ENCODE data around the gene SLC25A36. TPM values are rescaled to one million over a fixed set of nuclear protein-coding genes. Genes with fewer than 3 reads are reported as not detected.
"Not testable (repeated sequence)": the region's sequence is repeated elsewhere in the genome, so short reads cannot be mapped to it uniquely, and the experiment has no call there.

Gene SLC25A36
- total RNA-seq, 1 donor from 2014 or later = 63.1 TPM

- no peaks in the 10 kb centered on the region for H3K9me3 Mint-ChIP-seq (ENCODE audit: unreplicated experiment)
- TF ChIP-seq, protein P1, sequence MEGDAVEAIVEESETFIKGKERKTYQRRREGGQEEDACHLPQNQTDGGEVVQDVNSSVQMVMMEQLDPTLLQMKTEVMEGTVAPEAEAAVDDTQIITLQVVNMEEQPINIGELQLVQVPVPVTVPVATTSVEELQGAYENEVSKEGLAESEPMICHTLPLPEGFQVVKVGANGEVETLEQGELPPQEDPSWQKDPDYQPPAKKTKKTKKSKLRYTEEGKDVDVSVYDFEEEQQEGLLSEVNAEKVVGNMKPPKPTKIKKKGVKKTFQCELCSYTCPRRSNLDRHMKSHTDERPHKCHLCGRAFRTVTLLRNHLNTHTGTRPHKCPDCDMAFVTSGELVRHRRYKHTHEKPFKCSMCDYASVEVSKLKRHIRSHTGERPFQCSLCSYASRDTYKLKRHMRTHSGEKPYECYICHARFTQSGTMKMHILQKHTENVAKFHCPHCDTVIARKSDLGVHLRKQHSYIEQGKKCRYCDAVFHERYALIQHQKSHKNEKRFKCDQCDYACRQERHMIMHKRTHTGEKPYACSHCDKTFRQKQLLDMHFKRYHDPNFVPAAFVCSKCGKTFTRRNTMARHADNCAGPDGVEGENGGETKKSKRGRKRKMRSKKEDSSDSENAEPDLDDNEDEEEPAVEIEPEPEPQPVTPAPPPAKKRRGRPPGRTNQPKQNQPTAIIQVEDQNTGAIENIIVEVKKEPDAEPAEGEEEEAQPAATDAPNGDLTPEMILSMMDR (IDR thresholded peaks at IDR 0.05) = no peak
- no peak for DNase-seq (ENCODE audit: extremely low spot score, unreplicated experiment)
- no peaks in the 10 kb centered on the region for H3K27me3 Mint-ChIP-seq (ENCODE audit: unreplicated experiment)
- no peak overlapping the region for H3K27ac Mint-ChIP-seq (ENCODE audit: unreplicated experiment)
- no peak overlapping the region for H3K4me3 Mint-ChIP-seq (ENCODE audit: unreplicated experiment)
- H3K36me3 Mint-ChIP-seq (ENCODE audit: unreplicated experiment) = peaks cover 17% of the 10 kb centered on the region
- H3K4me1 Mint-ChIP-seq (ENCODE audit: unreplicated experiment) = peaks cover 26% of the 10 kb centered on the region
These were observed 14.0 kb downstream of the SLC25A36 start for GRCh38 chr3:140955645-140956044.

DNA sequence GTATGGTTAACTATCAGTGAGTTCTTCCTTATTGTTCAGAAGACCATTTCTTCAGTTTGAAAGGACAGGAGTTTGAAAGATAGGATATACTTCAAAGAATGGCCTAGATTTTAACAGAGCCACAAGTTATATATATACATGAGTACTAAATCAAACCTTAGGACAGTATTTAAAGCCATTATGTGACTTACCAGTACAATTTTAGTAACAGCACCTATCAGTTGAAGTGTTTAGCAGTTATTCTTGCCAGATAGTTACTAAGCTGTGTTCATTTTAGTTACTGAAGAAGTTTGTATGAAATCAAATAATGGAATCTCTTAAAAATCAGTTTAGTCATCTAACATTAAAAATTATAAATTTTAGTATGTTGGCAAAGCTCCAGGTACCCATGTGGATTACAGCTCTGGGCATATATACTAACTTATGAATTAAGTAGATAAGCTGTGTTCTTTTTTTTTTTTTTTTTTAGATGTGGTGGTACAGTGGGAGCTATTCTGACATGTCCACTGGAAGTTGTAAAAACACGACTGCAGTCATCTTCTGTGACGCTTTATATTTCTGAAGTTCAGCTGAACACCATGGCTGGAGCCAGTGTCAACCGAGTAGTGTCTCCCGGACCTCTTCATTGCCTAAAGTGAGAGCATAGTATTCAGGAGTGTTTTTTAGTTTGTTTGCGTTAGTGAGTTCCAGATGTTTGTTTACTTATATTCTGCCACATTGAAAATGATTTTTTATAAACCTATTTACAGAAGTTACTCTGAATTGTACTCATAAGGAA, 14.6 kb downstream of the SLC25A36 start:
- no peaks in the 10 kb centered on the region for H3K9me3 Mint-ChIP-seq (ENCODE audit: unreplicated experiment)
- DNase-seq (ENCODE audit: extremely low spot score, unreplicated experiment) = no peak
- H3K27me3 Mint-ChIP-seq (ENCODE audit: unreplicated experiment) = no peaks in the 10 kb centered on the region
- peaks cover 22% of the 10 kb centered on the region for H3K36me3 Mint-ChIP-seq (ENCODE audit: unreplicated experiment)
- H3K4me1 Mint-ChIP-seq (ENCODE audit: unreplicated experiment) = peaks cover 22% of the 10 kb centered on the region
- TF ChIP-seq, protein P1 (IDR thresholded peaks at IDR 0.05) = no peak
- no peak overlapping the region for H3K4me3 Mint-ChIP-seq (ENCODE audit: unreplicated experiment)
- no peak overlapping the region for H3K27ac Mint-ChIP-seq (ENCODE audit: unreplicated experiment)

- peaks cover 24% of the 10 kb centered on the region for H3K36me3 Mint-ChIP-seq (ENCODE audit: unreplicated experiment)
- no peak overlapping the region for H3K4me3 Mint-ChIP-seq (ENCODE audit: unreplicated experiment)
- H3K9me3 Mint-ChIP-seq (ENCODE audit: unreplicated experiment) = no peaks in the 10 kb centered on the region
- no peaks in the 10 kb centered on the region for H3K27me3 Mint-ChIP-seq (ENCODE audit: unreplicated experiment)
- no peaks in the 10 kb centered on the region for H3K4me1 Mint-ChIP-seq (ENCODE audit: unreplicated experiment)
- DNase-seq (ENCODE audit: extremely low spot score, unreplicated experiment) = no peak
- peak overlapping the region; percentile 11 for H3K27ac Mint-ChIP-seq (ENCODE audit: unreplicated experiment)
- TF ChIP-seq, protein P1 (IDR thresholded peaks at IDR 0.05) = peak; percentile 55
These were observed 31.2 kb downstream of the SLC25A36 start for GRCh38 chr3:140972833-140973232.

DNA sequence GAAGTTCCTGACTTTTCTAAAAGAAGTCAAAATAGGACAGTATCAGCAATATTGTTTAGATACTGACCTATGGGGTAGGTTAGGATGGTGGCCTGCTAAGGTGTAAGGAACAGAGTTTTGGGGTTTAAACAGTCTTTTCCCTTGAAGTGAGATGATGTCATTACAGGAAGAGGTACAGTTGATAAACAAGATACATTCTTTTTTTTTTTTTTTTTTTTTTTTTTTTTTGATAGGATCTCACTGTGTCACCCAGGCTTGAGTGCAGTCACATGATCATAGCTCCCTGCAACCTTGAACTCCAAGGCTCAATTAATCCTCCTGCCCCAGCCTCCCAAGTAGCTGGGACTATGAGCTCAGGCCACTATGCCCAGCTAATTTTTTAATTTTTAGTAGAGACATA, 33.3 kb downstream of the SLC25A36 start:
- Mint-ChIP-seq H3K36me3 (ENCODE audit: unreplicated experiment) (peaks cover 28% of the 10 kb centered on the region), H3K27me3 (ENCODE audit: unreplicated experiment) (no peaks in the 10 kb centered on the region), H3K4me1 (ENCODE audit: unreplicated experiment) (no peaks in the 10 kb centered on the region), H3K9me3 (ENCODE audit: unreplicated experiment) (no peaks in the 10 kb centered on the region), H3K4me3 (ENCODE audit: unreplicated experiment) (no peak overlapping the region), H3K27ac (ENCODE audit: unreplicated experiment) (no peak overlapping the region)
- TF ChIP-seq, protein P1 (IDR thresholded peaks at IDR 0.05) = no peak
- no peak for DNase-seq (ENCODE audit: extremely low spot score, unreplicated experiment)

DNA sequence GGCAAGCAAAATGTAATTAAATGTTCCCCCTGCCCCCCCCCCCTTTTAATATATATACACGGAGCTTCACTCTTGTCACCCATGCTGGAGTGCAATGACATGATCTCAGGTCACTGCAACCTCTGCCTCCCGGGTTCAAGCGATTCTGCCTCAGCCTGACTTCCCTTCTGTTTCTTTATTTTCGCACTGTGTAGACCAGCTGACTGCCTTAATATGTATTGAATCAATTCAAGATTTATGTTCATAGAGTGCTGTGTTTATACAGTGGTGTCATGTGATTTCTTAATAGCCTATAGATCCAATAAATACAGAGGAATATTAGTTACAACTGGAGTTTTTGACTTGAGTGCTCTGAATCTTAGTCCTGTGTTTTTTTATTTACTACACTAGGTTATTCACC, 39.0 kb downstream of the SLC25A36 start:
- Mint-ChIP-seq H3K36me3 (ENCODE audit: unreplicated experiment) (peaks cover 19% of the 10 kb centered on the region), H3K27me3 (ENCODE audit: unreplicated experiment) (no peaks in the 10 kb centered on the region), H3K4me1 (ENCODE audit: unreplicated experiment) (no peaks in the 10 kb centered on the region), H3K9me3 (ENCODE audit: unreplicated experiment) (peaks cover 9% of the 10 kb centered on the region), H3K27ac (ENCODE audit: unreplicated experiment) (no peak overlapping the region), H3K4me3 (ENCODE audit: unreplicated experiment) (no peak overlapping the region)
- TF ChIP-seq, protein P1 (IDR thresholded peaks at IDR 0.05) = no peak
- no peak for DNase-seq (ENCODE audit: extremely low spot score, unreplicated experiment)

DNA sequence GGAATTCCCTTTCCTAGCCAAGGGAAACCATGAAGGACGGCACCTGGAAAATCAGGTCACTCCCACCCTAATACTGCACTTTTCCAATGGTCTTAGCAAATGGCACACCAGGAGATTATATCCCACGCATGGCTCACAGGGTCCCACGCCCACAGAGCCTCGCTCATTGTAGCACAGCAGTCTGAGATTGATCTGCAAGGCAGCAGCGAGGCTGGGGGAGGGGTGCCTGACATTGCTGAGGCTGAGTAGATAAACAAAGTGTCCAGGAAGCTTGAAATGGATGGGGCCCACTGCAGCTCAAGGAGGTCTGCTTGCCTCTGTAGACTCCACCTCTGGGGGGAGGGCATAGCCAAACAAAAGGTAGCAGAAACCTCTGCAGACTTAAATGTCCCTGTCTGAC, 46.2 kb downstream of the SLC25A36 start:
- DNase-seq (ENCODE audit: extremely low spot score, unreplicated experiment); H3K27ac Mint-ChIP-seq (ENCODE audit: unreplicated experiment); H3K36me3 Mint-ChIP-seq (ENCODE audit: unreplicated experiment); H3K4me1 Mint-ChIP-seq (ENCODE audit: unreplicated experiment); H3K4me3 Mint-ChIP-seq (ENCODE audit: unreplicated experiment): not testable (repeated sequence)
- H3K9me3 Mint-ChIP-seq (ENCODE audit: unreplicated experiment) = peaks cover 24% of the 10 kb centered on the region
- H3K27me3 Mint-ChIP-seq (ENCODE audit: unreplicated experiment) = peaks cover 34% of the 10 kb centered on the region
